Measurements from ENCODE around the gene RAP1GAP2. TPM values are rescaled to one million over a fixed set of nuclear protein-coding genes. Genes with fewer than 3 reads are reported as not detected.
A peak's percentile ranks its signal among the peaks of the same experiment; 100 is the strongest.

The RAP1GAP2 gene
- total and polyA plus RNA-seq, 10 donors = 1.2 to 32.7 (median 14.1) TPM

DNA sequence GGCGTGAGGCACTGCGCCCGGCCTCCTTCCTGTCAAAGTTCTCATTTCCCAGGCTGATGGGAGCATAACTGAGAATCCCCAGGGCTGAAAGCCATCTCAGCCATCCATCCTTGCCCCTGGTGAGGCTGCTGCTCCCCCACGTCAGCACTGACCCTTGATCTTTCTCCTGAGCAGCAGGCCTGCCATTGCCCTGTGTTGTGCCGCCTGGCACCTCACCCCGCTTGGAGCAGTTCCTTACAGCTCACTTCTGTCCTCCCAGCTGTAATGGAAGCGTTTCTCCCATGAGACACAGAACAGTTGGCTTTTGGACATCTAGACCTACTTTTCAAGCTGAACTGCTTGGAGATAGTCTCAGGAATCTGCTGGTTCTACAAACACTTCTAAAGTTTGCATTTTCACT lies 215.7 kb downstream of the RAP1GAP2 start:
- WGBS, 5 donors = 82 to 96% (median 93%) methylated on average over 7 of the region's 7 CpGs
- H3K36me3 ChIP-seq = peaks cover 0 to 96% (median 11%) of the 10 kb centered on the region in 6 donors
- no peak for DNase-seq
- H3K4me1 ChIP-seq = no peaks in the 10 kb centered on the region
- TF ChIP-seq POLR2AphosphoS5 (IDR thresholded peaks at IDR 0.05) (no peak), POLR2A (IDR thresholded peaks at IDR 0.05) (no peak)
- TF ChIP-seq, protein P1, sequence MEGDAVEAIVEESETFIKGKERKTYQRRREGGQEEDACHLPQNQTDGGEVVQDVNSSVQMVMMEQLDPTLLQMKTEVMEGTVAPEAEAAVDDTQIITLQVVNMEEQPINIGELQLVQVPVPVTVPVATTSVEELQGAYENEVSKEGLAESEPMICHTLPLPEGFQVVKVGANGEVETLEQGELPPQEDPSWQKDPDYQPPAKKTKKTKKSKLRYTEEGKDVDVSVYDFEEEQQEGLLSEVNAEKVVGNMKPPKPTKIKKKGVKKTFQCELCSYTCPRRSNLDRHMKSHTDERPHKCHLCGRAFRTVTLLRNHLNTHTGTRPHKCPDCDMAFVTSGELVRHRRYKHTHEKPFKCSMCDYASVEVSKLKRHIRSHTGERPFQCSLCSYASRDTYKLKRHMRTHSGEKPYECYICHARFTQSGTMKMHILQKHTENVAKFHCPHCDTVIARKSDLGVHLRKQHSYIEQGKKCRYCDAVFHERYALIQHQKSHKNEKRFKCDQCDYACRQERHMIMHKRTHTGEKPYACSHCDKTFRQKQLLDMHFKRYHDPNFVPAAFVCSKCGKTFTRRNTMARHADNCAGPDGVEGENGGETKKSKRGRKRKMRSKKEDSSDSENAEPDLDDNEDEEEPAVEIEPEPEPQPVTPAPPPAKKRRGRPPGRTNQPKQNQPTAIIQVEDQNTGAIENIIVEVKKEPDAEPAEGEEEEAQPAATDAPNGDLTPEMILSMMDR (IDR thresholded peaks at IDR 0.05 in 8 of 11, conservative IDR thresholded peaks at IDR 0.05 in 3 of 11) = no peak
- intact Hi-C loops (cut with DNase I; ENCODE audit: low total_unique reads) = loop anchor here (5.0 kb wide), 2 partner anchors 165 to 225 kb away; no protein-coding TSS in a partner anchor
- no peak overlapping the region for H3K4me3 ChIP-seq
- H3K27ac ChIP-seq = no peak overlapping the region
- no peaks in the 10 kb centered on the region for H3K27me3 ChIP-seq (replicated peaks in 1 of 7)
- H3K9me3 ChIP-seq = no peaks in the 10 kb centered on the region

DNA sequence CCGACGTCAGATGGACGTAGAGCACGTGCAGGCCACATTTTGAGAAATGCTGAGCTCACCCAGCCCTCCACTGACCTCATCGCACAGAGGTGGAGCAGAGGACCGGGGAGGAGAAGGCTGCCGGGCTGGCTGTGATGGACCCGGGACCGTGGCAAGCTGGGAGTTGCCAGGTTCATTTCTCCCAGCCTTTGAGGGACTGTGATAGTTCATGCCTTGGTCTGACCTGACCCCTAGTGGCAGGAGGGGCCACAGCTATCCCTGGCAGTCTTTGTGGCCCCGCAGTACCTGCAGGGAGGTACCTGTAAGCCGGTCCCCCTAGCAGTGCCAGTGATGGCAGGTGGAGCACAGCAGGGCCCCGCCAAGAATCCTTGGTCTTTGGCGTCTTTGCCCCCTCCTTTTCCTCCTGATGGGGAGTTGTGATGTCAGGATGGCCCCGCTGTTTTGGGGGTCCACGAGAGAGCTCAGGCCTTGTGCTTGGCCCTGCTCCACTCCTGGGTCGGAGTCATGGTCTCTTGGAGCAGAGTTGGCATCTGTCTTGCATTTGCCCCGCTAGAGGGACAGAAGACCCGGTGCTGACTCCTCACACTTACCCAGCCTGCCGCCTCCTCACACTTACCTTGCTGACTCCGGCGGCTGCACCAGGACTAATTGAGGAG lies 216.8 kb downstream of the RAP1GAP2 start:
- intact Hi-C loops (cut with DNase I; ENCODE audit: low total_unique reads) = loop anchor here (5.0 kb wide), 2 partner anchors 166 to 226 kb away; no protein-coding TSS in a partner anchor
- H3K4me1 ChIP-seq = no peaks in the 10 kb centered on the region
- H3K9me3 ChIP-seq = no peaks in the 10 kb centered on the region
- 56 to 84% (median 69%) methylated on average over 18 to 21 of the region's 21 CpGs for WGBS, 5 donors
- no peak overlapping the region for H3K27ac ChIP-seq
- no peak overlapping the region for H3K4me3 ChIP-seq
- peaks cover 0 to 96% (median 8%) of the 10 kb centered on the region in 6 donors for H3K36me3 ChIP-seq
- no peaks in the 10 kb centered on the region for H3K27me3 ChIP-seq (replicated peaks in 1 of 7)
- peak; percentile 87 for DNase-seq
- no peak for TF ChIP-seq POLR2A (IDR thresholded peaks at IDR 0.05)
- TF ChIP-seq POLR2AphosphoS5 (IDR thresholded peaks at IDR 0.05) = no peak
- TF ChIP-seq, protein P1 (IDR thresholded peaks at IDR 0.05 in 8 of 11, conservative IDR thresholded peaks at IDR 0.05 in 3 of 11) = peak; percentile 69 to 92 (median 86)

GRCh38 chr17:3015890-3016289 lies 219.7 kb downstream of the RAP1GAP2 start:
- WGBS, 5 donors = 81 to 88% (median 86%) methylated on average over 7 of the region's 7 CpGs
- H3K9me3 ChIP-seq = no peaks in the 10 kb centered on the region
- no peak overlapping the region for H3K4me3 ChIP-seq
- intact Hi-C loops (cut with DNase I; ENCODE audit: low total_unique reads) = loop anchor here (5.0 kb wide), 1 partner anchor 189 kb away; no protein-coding TSS in a partner anchor
- no peaks in the 10 kb centered on the region for H3K4me1 ChIP-seq
- peaks cover 0 to 96% (median 7%) of the 10 kb centered on the region in 6 donors for H3K36me3 ChIP-seq
- H3K27ac ChIP-seq = no peak overlapping the region
- H3K27me3 ChIP-seq (replicated peaks in 1 of 7) = no peaks in the 10 kb centered on the region
- TF ChIP-seq POLR2AphosphoS5 (IDR thresholded peaks at IDR 0.05) = no peak
- TF ChIP-seq, protein P1 (IDR thresholded peaks at IDR 0.05 in 8 of 11, conservative IDR thresholded peaks at IDR 0.05 in 3 of 11) = no peak
- no peak for TF ChIP-seq POLR2A (IDR thresholded peaks at IDR 0.05)
- DNase-seq = no peak

DNA sequence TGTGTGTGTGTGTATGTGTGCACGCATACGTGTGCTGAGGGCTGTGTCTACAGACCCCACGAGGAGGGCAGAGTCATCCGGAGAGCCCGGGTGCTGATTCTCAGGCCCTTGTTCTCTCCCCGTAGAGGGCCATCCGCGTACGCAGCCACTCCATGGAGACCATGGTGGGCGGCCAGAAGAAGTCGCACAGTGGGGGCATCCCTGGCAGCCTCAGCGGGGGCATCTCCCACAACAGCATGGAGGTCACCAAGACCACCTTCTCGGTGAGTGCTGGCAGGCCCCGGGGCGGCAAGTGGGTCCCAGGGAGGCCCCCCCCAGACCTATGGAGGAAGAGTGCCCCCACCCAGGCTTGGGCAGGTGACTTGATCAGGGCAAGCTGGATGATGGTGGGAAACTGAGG lies 221.7 kb downstream of the RAP1GAP2 start:
- TF ChIP-seq POLR2A (IDR thresholded peaks at IDR 0.05) (no peak), POLR2AphosphoS5 (IDR thresholded peaks at IDR 0.05) (no peak)
- TF ChIP-seq, protein P1 (IDR thresholded peaks at IDR 0.05 in 8 of 11, conservative IDR thresholded peaks at IDR 0.05 in 3 of 11) = no peak
- H3K27me3 ChIP-seq (replicated peaks in 1 of 7) = no peaks in the 10 kb centered on the region
- intact Hi-C loops (cut with DNase I; ENCODE audit: low total_unique reads) = loop anchor here (5.0 kb wide), 1 partner anchor 191 kb away; no protein-coding TSS in a partner anchor
- peaks cover 0 to 16% (median 15%) of the 10 kb centered on the region in 8 donors for H3K9me3 ChIP-seq
- no peak for DNase-seq
- H3K4me1 ChIP-seq = no peaks in the 10 kb centered on the region
- H3K36me3 ChIP-seq = peaks cover 0 to 99% (median 16%) of the 10 kb centered on the region in 6 donors
- WGBS, 5 donors = 93 to 96% (median 95%) methylated on average over 4 to 15 of the region's 15 CpGs
- H3K4me3 ChIP-seq = no peak overlapping the region
- no peak overlapping the region for H3K27ac ChIP-seq

All from spleen (tissue), 11 donors.